H1 (cell line): ENCODE results near the gene KCNMB2. TPM values are rescaled to one million over a fixed set of nuclear protein-coding genes. Genes with fewer than 3 reads are reported as not detected.

ENCODE experiments used
- CTCF ChIA-PET: fragments of 300-600 bp; sonication (Branson Sonifier 250); formaldehyde crosslinking; loops from one replicate; lab custom pipeline; 2021; ENCODE audit not compliant: partially characterized antibody; lab: Charles Lee
- POLR2A ChIA-PET: fragments of 300-600 bp; sonication (Branson Sonifier 250); formaldehyde crosslinking; loops from one replicate; lab custom pipeline; 2021; ENCODE audit warnings: inconsistent platforms; ENCODE audit not compliant: partially characterized antibody; lab: Charles Lee
- DNase-seq, 2 experiments: peaks; one replicate each; pipeline versions ENCODE4 v3.0.0 to v3.0.0-alpha.2; 2010 to 2022; ENCODE audit warnings: low spot score in 2 of 2, low read depth in 1 of 2, mixed read lengths in 1 of 2
- FAIRE-seq: peaks from 2 replicates; lab custom pipeline; 2011; peaks lifted over from hg19 to GRCh38; lab: Jason Lieb, UNC
- H2AFZ ChIP-seq: 2 replicates; pipeline ENCODE4 v1.8.1; 2012; ENCODE audit warnings: low read length, inconsistent platforms
- H2AK5ac ChIP-seq: 2 replicates; pipeline ENCODE4 v1.6.1; 2013; ENCODE audit warnings: low read depth, low read length
- H2BK120ac ChIP-seq: replicated peaks from 2 replicates; pipeline ENCODE3; 2013; ENCODE audit warnings: low read depth, low read length, inconsistent platforms
- H2BK12ac ChIP-seq: 2 replicates; pipeline ENCODE4 v1.6.1; 2013; ENCODE audit warnings: low read depth, low read length
- H2BK15ac ChIP-seq: 2 replicates; pipeline ENCODE4 v1.6.1; 2013; ENCODE audit warnings: low read length
- H2BK20ac ChIP-seq: 2 replicates; pipeline ENCODE4 v1.6.1; 2013; ENCODE audit warnings: low read length
- H2BK5ac ChIP-seq: 2 replicates; pipeline ENCODE4 v1.6.1; 2013; ENCODE audit warnings: low read depth, low read length
- H3K14ac ChIP-seq: 2 replicates; pipeline ENCODE4 v1.6.1; 2013; ENCODE audit warnings: inconsistent platforms; ENCODE audit not compliant: insufficient read length
- H3K18ac ChIP-seq: 2 replicates; pipeline ENCODE4 v1.6.1; 2013; ENCODE audit warnings: low read length; ENCODE audit errors: extremely low read depth
- H3K23ac ChIP-seq: 2 replicates; pipeline ENCODE4 v1.6.1; 2013; ENCODE audit warnings: inconsistent platforms; ENCODE audit not compliant: insufficient read length
- H3K23me2 ChIP-seq: 2 replicates; pipeline ENCODE4 v1.6.1; 2013; ENCODE audit warnings: low read depth, low read length
- H3K27ac ChIP-seq: 2 replicates; pipeline ENCODE4 v1.6.1; 2011; ENCODE audit warnings: low read depth, low read length, inconsistent platforms
- H3K27me3 ChIP-seq, 4 experiments: replicated peaks in 1 of 4; 1 replicate in 1 of 4; 2 replicates in 3 of 4; pipeline versions ENCODE4 v1.6.1 to v1.8.1; 2011 to 2013; ENCODE audit warnings: low read length in 3 of 4, mild to moderate bottlenecking in 3 of 4, inconsistent platforms in 2 of 4, mixed read lengths in 2 of 4, moderate library complexity in 1 of 4; ENCODE audit not compliant: control insufficient read depth in 3 of 4, insufficient read depth in 3 of 4; ENCODE audit errors: extremely low read depth in 1 of 4
- H3K36me3 ChIP-seq, 4 experiments: 2 replicates each; pipeline versions ENCODE4 v1.6.1 to v1.8.1; 2011 to 2013; ENCODE audit warnings: mild to moderate bottlenecking in 4 of 4, low read length in 3 of 4, moderate library complexity in 2 of 4, control low read depth in 1 of 4, inconsistent platforms in 1 of 4; ENCODE audit not compliant: insufficient read depth in 4 of 4, control insufficient read depth in 2 of 4
- H3K4ac ChIP-seq: replicated peaks from 2 replicates; pipeline ENCODE3; 2013; ENCODE audit warnings: low read length, low read depth, mixed read lengths, inconsistent platforms; ENCODE audit not compliant: insufficient read length
- H3K4me1 ChIP-seq, 4 experiments: replicated peaks in 1 of 4; 1 replicate in 1 of 4; 2 replicates in 3 of 4; pipeline versions ENCODE4 v1.6.1 to v1.8.1; 2011 to 2013; ENCODE audit warnings: low read length in 3 of 4, inconsistent platforms in 2 of 4, mixed read lengths in 1 of 4; ENCODE audit not compliant: insufficient read depth in 4 of 4, control insufficient read depth in 3 of 4
- H3K4me2 ChIP-seq, 2 experiments: 2 replicates each; pipeline versions ENCODE4 v1.6.1 to v1.8.1; 2011 to 2013; ENCODE audit warnings: low read depth in 2 of 2, low read length in 2 of 2, control low read depth in 1 of 2, inconsistent platforms in 1 of 2, mild to moderate bottlenecking in 1 of 2; ENCODE audit not compliant: insufficient read depth in 1 of 2
- H3K4me3 ChIP-seq, 4 experiments: fragments of 200-600, 300-600 bp in 1 of 4; sonication (generic), shearing (Covaris generic), sonication (Bioruptor Twin) in 1 of 4; 2 replicates each; pipeline versions ENCODE4 v1.5.1 to v1.8.1; 2011 to 2016; ENCODE audit warnings: low read length in 4 of 4, low read depth in 3 of 4, control low read depth in 2 of 4, inconsistent platforms in 2 of 4, mild to moderate bottlenecking in 2 of 4, mixed read lengths in 1 of 4, moderate library complexity in 1 of 4; ENCODE audit not compliant: insufficient read depth in 2 of 4; ENCODE audit errors: extremely low read depth in 1 of 4
- H3K56ac ChIP-seq: replicated peaks from 2 replicates; pipeline ENCODE3; 2013; ENCODE audit warnings: low read depth, mild to moderate bottlenecking, mixed read lengths, low read length, inconsistent platforms; ENCODE audit not compliant: insufficient read length
- H3K79me1 ChIP-seq: 2 replicates; pipeline ENCODE4 v1.6.1; 2013; ENCODE audit warnings: low read depth, low read length, control low read depth
- H3K79me2 ChIP-seq, 2 experiments: 2 replicates each; pipeline versions ENCODE4 v1.6.1 to v1.8.1; 2012 to 2013; ENCODE audit warnings: low read length in 2 of 2, mild to moderate bottlenecking in 2 of 2, inconsistent platforms in 1 of 2; ENCODE audit not compliant: insufficient read depth in 2 of 2, control insufficient read depth in 1 of 2
- H3K9ac ChIP-seq, 4 experiments: replicated peaks in 1 of 4; 1 replicate in 1 of 4; 2 replicates in 3 of 4; pipeline versions ENCODE4 v1.6.1 to v1.8.1; 2011 to 2013; ENCODE audit warnings: low read depth in 3 of 4, low read length in 3 of 4, control low read depth in 2 of 4, mild to moderate bottlenecking in 2 of 4, moderate library complexity in 2 of 4, inconsistent platforms in 1 of 4; ENCODE audit errors: extremely low read depth in 1 of 4
- H3K9me3 ChIP-seq, 2 experiments: 2 replicates each; pipeline versions ENCODE4 v1.6.1 to v1.8.1; 2012 to 2013; ENCODE audit warnings: mild to moderate bottlenecking in 2 of 2, moderate library complexity in 2 of 2, control low read depth in 1 of 2, inconsistent platforms in 1 of 2, low read depth in 1 of 2, low read length in 1 of 2, mixed read lengths in 1 of 2; ENCODE audit not compliant: insufficient read depth in 2 of 2
- H4K20me1 ChIP-seq, 2 experiments: replicated peaks in 1 of 2; 2 replicates each; pipeline versions ENCODE3 to v1.8.1; 2011 to 2013; ENCODE audit warnings: inconsistent platforms in 2 of 2, low read length in 2 of 2, mild to moderate bottlenecking in 1 of 2; ENCODE audit not compliant: insufficient read depth in 2 of 2, control insufficient read depth in 1 of 2
- H4K5ac ChIP-seq: 2 replicates; pipeline ENCODE4 v1.6.1; 2013; ENCODE audit warnings: low read length, low read depth, mixed read lengths, inconsistent platforms; ENCODE audit not compliant: insufficient read length
- H4K8ac ChIP-seq: 2 replicates; pipeline ENCODE4 v1.8.0; 2013; ENCODE audit warnings: mild to moderate bottlenecking, moderate library complexity, low read length, inconsistent platforms; ENCODE audit not compliant: insufficient read depth; ENCODE audit errors: extremely low read depth
- H4K91ac ChIP-seq: replicated peaks from 2 replicates; pipeline ENCODE3; 2013; ENCODE audit warnings: low read length, mixed read lengths, inconsistent platforms; ENCODE audit not compliant: insufficient read length
- BACH1 ChIP-seq: IDR thresholded peaks from 2 replicates; pipeline ENCODE4 v1.6.1; 2012; ENCODE audit warnings: low read length, improper control_type of control experiment
- CEBPB ChIP-seq: IDR thresholded peaks from 2 replicates; pipeline ENCODE4 v1.6.1; 2012; ENCODE audit warnings: low read depth, low read length
- CTBP2 ChIP-seq: IDR thresholded peaks from 2 replicates; pipeline ENCODE4 v1.7.0; 2011; ENCODE audit warnings: borderline replicate concordance, mild to moderate bottlenecking, moderate library complexity, mixed read lengths, low read length; ENCODE audit not compliant: insufficient read depth, insufficient read length
- EGR1 ChIP-seq: IDR thresholded peaks from 2 replicates; pipeline ENCODE4 v1.6.1; 2011; ENCODE audit warnings: low read depth, low read length, borderline replicate concordance
- TBP ChIP-seq: IDR thresholded peaks from 2 replicates; pipeline ENCODE4 v1.6.1; 2011; ENCODE audit warnings: low read depth, low read length, improper control_type of control experiment
- WGBS, 2 experiments: shearing (Covaris generic) in 1 of 2; methylation state at CpG; one replicate each; pipeline versions ENCODE4 v1.1.6 to v1.1.7; 2013 to 2015; ENCODE audit warnings: low lambda C conversion rate in 2 of 2, mixed read lengths in 2 of 2, inconsistent platforms in 1 of 2, low coverage in 1 of 2, missing lambda C conversion rate in 1 of 2; ENCODE audit not compliant: insufficient replicate concordance in 2 of 2, insufficient coverage in 1 of 2, insufficient read length in 1 of 2; ENCODE audit errors: extremely low coverage in 1 of 2, missing lambda C conversion rate in 1 of 2; 5-methylcytosine and 5-hydroxymethylcytosine counted together
- polyA plus RNA-seq, 7 experiments: library from polyadenylated mRNA; depleted of rRNA in 3 of 7; stranded (reverse) in 5 of 7; unstranded in 2 of 7; fragments of >200 nt in 5 of 7; fragments of 200-250 nt in 2 of 7; gene quantifications; 1 replicate in 5 of 7; 2 replicates in 1 of 7; 4 replicates in 1 of 7; pipeline versions ENCODE4 v1.2.1 to v1.2.3, GENCODE V29; 2011 to 2013; ENCODE audit warnings: missing spikeins in 2 of 7, mixed read lengths in 2 of 7
- total RNA-seq: library from RNA; stranded (reverse); fragmentation: NEBNext Ultra II Directional; extraction: Animal tissue kit (Norgen Biotek cat#: 25700); gene quantifications from 2 replicates; pipeline ENCODE4 v1.2.1, GENCODE V29; 2021

The KCNMB2 gene
- total and polyA plus RNA-seq, 2 of the 8 experiments (the other 6 are each of a cell fraction or from before 2014, with no cell fraction given) = not detected

GRCh38 chr3:178711753-178712152 lies 175.5 kb downstream of the KCNMB2 start:
- DNase-seq (no peak), FAIRE-seq (no peak)
- H3K36me3 ChIP-seq = no peaks in the 10 kb centered on the region
- TF ChIP-seq CEBPB (no peak), BACH1 (no peak), EGR1 (no peak), TBP (no peak), CTBP2 (no peak)
- no peaks in the 10 kb centered on the region for H4K20me1 ChIP-seq
- H2BK12ac ChIP-seq = no peak overlapping the region
- ChIA-PET POLR2A (no interaction called here), CTCF (no interaction called here)
- no peak overlapping the region for H2BK120ac ChIP-seq
- no peak overlapping the region for H3K18ac ChIP-seq
- no peak overlapping the region for H3K4me3 ChIP-seq
- no peak overlapping the region for H2AK5ac ChIP-seq
- no peak overlapping the region for H3K23ac ChIP-seq
- no peaks in the 10 kb centered on the region for H3K27me3 ChIP-seq
- no peak overlapping the region for H3K4me2 ChIP-seq
- no peak overlapping the region for H4K91ac ChIP-seq
- no peak overlapping the region for H3K4ac ChIP-seq
- no peak overlapping the region for H4K5ac ChIP-seq
- H3K79me1 ChIP-seq = no peaks in the 10 kb centered on the region
- 89% methylated on average over 3 of the region's 3 CpGs; no CpG with 5 or more reads in 1 of the 2 experiments for WGBS, 2 experiments
- no peaks in the 10 kb centered on the region for H3K9me3 ChIP-seq
- H4K8ac ChIP-seq = no peak overlapping the region
- H2BK5ac ChIP-seq = no peak overlapping the region
- H3K56ac ChIP-seq = no peak overlapping the region
- H2BK20ac ChIP-seq = no peak overlapping the region
- no peak overlapping the region for H3K27ac ChIP-seq
- no peaks in the 10 kb centered on the region; a peak in 1 of 7 replicates for H3K4me1 ChIP-seq
- H3K79me2 ChIP-seq = no peaks in the 10 kb centered on the region
- H3K23me2 ChIP-seq = no peaks in the 10 kb centered on the region
- no peak overlapping the region for H2BK15ac ChIP-seq
- no peak overlapping the region for H3K14ac ChIP-seq
- no peak overlapping the region for H2AFZ ChIP-seq
- no peak overlapping the region for H3K9ac ChIP-seq
